Measurements from ENCODE around the gene MSANTD1. TPM values are rescaled to one million over a fixed set of nuclear protein-coding genes. Genes with fewer than 3 reads are reported as not detected.
A peak's percentile ranks its signal among the peaks of the same experiment; 100 is the strongest.

MSANTD1 gene
- total and polyA plus RNA-seq, 2 of the 8 experiments (the other 6 are each of a cell fraction or from before 2014, with no cell fraction given): 0.23 to 0.45 TPM

DNA sequence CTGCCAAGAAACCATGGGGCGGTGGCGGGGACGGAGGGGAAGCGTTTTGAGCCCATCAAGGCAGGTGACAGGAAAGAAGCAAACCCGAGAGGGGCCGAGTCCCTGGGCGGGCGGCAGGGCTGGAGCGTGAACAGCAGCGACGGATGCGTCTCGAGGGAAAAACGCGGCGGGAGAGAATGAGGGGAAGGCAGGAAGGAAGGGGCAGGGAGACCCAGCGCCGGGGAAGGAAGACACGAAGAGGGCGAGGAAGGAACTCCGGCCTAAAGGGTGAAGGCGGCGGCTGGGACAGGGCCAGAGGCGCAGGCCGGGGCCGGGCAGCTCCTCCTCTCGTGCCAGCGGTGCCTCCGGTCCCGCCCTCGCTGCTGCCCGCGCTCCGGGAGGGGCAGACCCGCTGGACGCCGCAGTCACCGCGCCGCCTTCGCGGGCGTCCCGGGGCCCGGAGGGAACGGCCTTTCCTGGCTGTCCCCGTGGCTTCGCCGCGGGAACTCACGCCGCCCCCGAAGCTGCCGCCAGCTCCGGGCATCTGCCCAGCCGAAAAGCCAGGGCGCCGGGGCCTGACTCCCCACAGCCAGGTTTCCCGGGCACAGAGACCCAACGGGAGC, 43.1 kb downstream of the MSANTD1 start:
- peak overlapping the region; percentile 37 to 72 (median 66) for H3K4me3 ChIP-seq (ENCODE audit: extremely low read depth in 1 of 4, insufficient read depth in 2 of 4, low read depth in 3 of 4, low read length in 4 of 4)
- H3K79me2 ChIP-seq (ENCODE audit: control insufficient read depth in 1 of 2, insufficient read depth in 2 of 2, low read length in 2 of 2): no peaks in the 10 kb centered on the region; a peak in 2 of 4 replicates
- H3K23me2 ChIP-seq (ENCODE audit: low read depth, low read length): peaks cover 15% of the 10 kb centered on the region; the same call in 1 of the 2 replicates
- H4K8ac ChIP-seq (ENCODE audit: extremely low read depth, insufficient read depth, low read length): no peak overlapping the region
- H3K4me1 ChIP-seq (replicated peaks in 1 of 4; ENCODE audit: control insufficient read depth in 3 of 4, insufficient read depth in 4 of 4, low read length in 3 of 4): peaks cover 0 to 23% (median 11%) of the 10 kb centered on the region in 4 experiments; a peak in 5 of 7 replicates
- H3K4ac ChIP-seq (replicated peaks; ENCODE audit: insufficient read length, low read depth, low read length): no peak overlapping the region
- ChIA-PET POLR2A (ENCODE audit: partially characterized antibody) (interaction anchor here (0.9 to 1.0 kb wide), 2 partner anchors 27 to 242 kb away, joined by 3 read pairs; no protein-coding TSS in a partner anchor), CTCF (ENCODE audit: partially characterized antibody) (interaction anchor here (1.1 to 5.1 kb wide), 3 partner anchors 15 to 26 kb away, joined by 3 to 31 read pairs (median 5); no protein-coding TSS in a partner anchor)
- no peak overlapping the region for H3K27ac ChIP-seq (ENCODE audit: low read depth, low read length)
- H2BK5ac ChIP-seq (ENCODE audit: low read depth, low read length): no peak overlapping the region
- H3K56ac ChIP-seq (replicated peaks; ENCODE audit: insufficient read length, low read depth, low read length): no peak overlapping the region
- no peak overlapping the region for H4K5ac ChIP-seq (ENCODE audit: insufficient read length, low read depth, low read length)
- no peak overlapping the region for H3K14ac ChIP-seq (ENCODE audit: insufficient read length)
- no peak overlapping the region for H4K91ac ChIP-seq (replicated peaks; ENCODE audit: insufficient read length, low read length)
- H3K9me3 ChIP-seq (ENCODE audit: insufficient read depth in 2 of 2, low read depth in 1 of 2, low read length in 1 of 2): no peaks in the 10 kb centered on the region
- 1% methylated on average over 40 of the region's 60 CpGs; no CpG with 5 or more reads in 1 of the 2 experiments for WGBS, 2 experiments (ENCODE audit: extremely low coverage in 1 of 2, insufficient coverage in 1 of 2, insufficient read length in 1 of 2, insufficient replicate concordance in 2 of 2, low coverage in 1 of 2, low lambda C conversion rate in 2 of 2, missing lambda C conversion rate in 1 of 2)
- H2BK20ac ChIP-seq (ENCODE audit: low read length): no peak overlapping the region
- H3K4me2 ChIP-seq (ENCODE audit: insufficient read depth in 1 of 2, low read depth in 2 of 2, low read length in 2 of 2): peak overlapping the region; percentile 75 to 96
- peak overlapping the region; percentile 78 for H3K18ac ChIP-seq (ENCODE audit: extremely low read depth, low read length)
- no peak overlapping the region for H2AK5ac ChIP-seq (ENCODE audit: low read depth, low read length)
- H2BK15ac ChIP-seq (ENCODE audit: low read length): no peak overlapping the region
- no peak overlapping the region for H3K23ac ChIP-seq (ENCODE audit: insufficient read length)
- peaks cover 2 to 8% of the 10 kb centered on the region in 2 experiments for H4K20me1 ChIP-seq (replicated peaks in 1 of 2; ENCODE audit: control insufficient read depth in 1 of 2, insufficient read depth in 2 of 2, low read length in 2 of 2)
- H3K36me3 ChIP-seq (ENCODE audit: control insufficient read depth in 2 of 4, insufficient read depth in 4 of 4, low read length in 3 of 4): no peaks in the 10 kb centered on the region
- DNase-seq (ENCODE audit: low read depth in 1 of 2, low spot score in 2 of 2): peak in 1 of 2 experiments; percentile 66
- no peak overlapping the region for H2BK120ac ChIP-seq (replicated peaks; ENCODE audit: low read depth, low read length)
- H3K9ac ChIP-seq (replicated peaks in 1 of 4; ENCODE audit: extremely low read depth in 1 of 4, low read depth in 3 of 4, low read length in 3 of 4): peak overlapping the region in 2 of 4 experiments; percentile 9 to 13; a peak in 3 of 7 replicates
- no peak overlapping the region for H2BK12ac ChIP-seq (ENCODE audit: low read depth, low read length)
- H3K79me1 ChIP-seq (ENCODE audit: low read depth, low read length): no peaks in the 10 kb centered on the region
- no peak for FAIRE-seq
- peak overlapping the region; percentile 48; the same call in 1 of the 2 replicates for H2AFZ ChIP-seq (ENCODE audit: low read length)
- H3K27me3 ChIP-seq (replicated peaks in 1 of 4; ENCODE audit: control insufficient read depth in 3 of 4, extremely low read depth in 1 of 4, insufficient read depth in 3 of 4, low read length in 3 of 4): peaks cover 0 to 12% (median 1%) of the 10 kb centered on the region in 4 experiments; a peak in 3 of 7 replicates
- TF ChIP-seq, protein P1, sequence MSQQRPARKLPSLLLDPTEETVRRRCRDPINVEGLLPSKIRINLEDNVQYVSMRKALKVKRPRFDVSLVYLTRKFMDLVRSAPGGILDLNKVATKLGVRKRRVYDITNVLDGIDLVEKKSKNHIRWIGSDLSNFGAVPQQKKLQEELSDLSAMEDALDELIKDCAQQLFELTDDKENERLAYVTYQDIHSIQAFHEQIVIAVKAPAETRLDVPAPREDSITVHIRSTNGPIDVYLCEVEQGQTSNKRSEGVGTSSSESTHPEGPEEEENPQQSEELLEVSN (IDR thresholded peaks at IDR 0.05): peak; percentile 12; the same call in 1 of the 2 replicates
- TF ChIP-seq EZH2 (IDR thresholded peaks at IDR 0.05; ENCODE audit: low read depth, low read length, severe bottlenecking) (peak; percentile 65), KDM4A (IDR thresholded peaks at IDR 0.05; ENCODE audit: low read depth, low read length, severe bottlenecking) (peak; percentile 99), BACH1 (IDR thresholded peaks at IDR 0.05; ENCODE audit: low read length) (0 out of 2 replicates have a peak, but pooled peaks have one; percentile 3), SP4 (IDR thresholded peaks at IDR 0.05; ENCODE audit: low read length) (0 out of 2 replicates have a peak, but pooled peaks have one; percentile 15), PHF8 (conservative IDR thresholded peaks at IDR 0.05; ENCODE audit: low read depth, low read length) (peak; percentile 18; the same call in 1 of the 2 replicates), GABPA (IDR thresholded peaks at IDR 0.05; ENCODE audit: borderline replicate concordance, insufficient read depth, low read length) (0 out of 2 replicates have a peak, but pooled peaks have one; percentile 9), SUZ12 (IDR thresholded peaks at IDR 0.05; ENCODE audit: low read length) (peak; percentile 58), HDAC6 (IDR thresholded peaks at IDR 0.05; ENCODE audit: low read depth, low read length) (no peak), SAP30 (IDR thresholded peaks at IDR 0.05; ENCODE audit: insufficient read depth, insufficient replicate concordance, low read length) (peak; percentile 4)

All from H1 (cell line).